Measurements from ENCODE around the gene TBL1XR1. TPM values are rescaled to one million over a fixed set of nuclear protein-coding genes. Genes with fewer than 3 reads are reported as not detected.

Gene TBL1XR1
- total and polyA plus RNA-seq, 2 of the 8 experiments (the other 6 are each of a cell fraction or from before 2014, with no cell fraction given) = 28.1 to 147 TPM

DNA sequence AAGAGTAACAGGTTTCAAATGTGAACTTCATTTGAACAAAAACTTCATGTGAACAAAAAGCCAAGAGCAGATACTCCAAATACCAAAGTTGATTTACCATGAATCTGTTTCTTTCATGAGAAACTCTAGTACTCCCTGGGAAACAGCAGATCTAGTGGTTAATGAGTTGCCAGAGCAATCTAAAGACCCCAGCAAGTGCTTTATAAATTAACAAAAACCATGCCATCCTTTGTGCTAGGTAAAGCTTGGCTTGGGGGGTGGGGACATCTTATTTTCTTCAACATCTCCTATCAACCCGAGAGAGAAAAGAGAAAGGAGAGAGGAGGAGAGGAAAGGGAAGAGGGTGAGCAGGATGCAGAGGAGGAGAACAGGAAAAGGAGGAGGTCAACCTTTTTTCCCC lies 100.7 kb downstream of the TBL1XR1 start (continued):
- TF ChIP-seq BCL11A (IDR thresholded peaks at IDR 0.05; ENCODE audit: low read depth in 2 of 2, low read length in 2 of 2) (no peak), SIN3A (conservative IDR thresholded peaks at IDR 0.05 in 1 of 2, IDR thresholded peaks at IDR 0.05 in 1 of 2; ENCODE audit: low read depth in 1 of 2, low read length in 2 of 2) (no peak), NANOG (IDR thresholded peaks at IDR 0.05; ENCODE audit: insufficient read depth, low read depth, low read length, poor library complexity, severe bottlenecking) (no peak)

Measured in H1 (cell line).